K562 (cell line): Measurements from ENCODE around the gene PEX6.
A peak's percentile ranks its signal among the peaks of the same experiment; 100 is the strongest.

ENCODE experiments used
- CTCF ChIP-seq, 3 experiments: IDR thresholded peaks in 2 of 3; conservative IDR thresholded peaks in 1 of 3; 2 replicates each; pipeline ENCODE4 v1.5.1; 2011 to 2012; ENCODE audit warnings: low read length in 3 of 3, mild to moderate bottlenecking in 3 of 3, control low read depth in 2 of 3, improper control_type of control experiment in 1 of 3, inconsistent platforms in 1 of 3, low read depth in 1 of 3, mixed read lengths in 1 of 3, moderate library complexity in 1 of 3; ENCODE audit not compliant: insufficient read depth in 2 of 3
- DPF2 ChIP-seq: fragments of 450-650 bp; IDR thresholded peaks from 2 replicates; pipeline ENCODE4 v1.6.1; 2016
- RCOR1 ChIP-seq, 2 experiments: IDR thresholded peaks; 2 replicates each; pipeline ENCODE4 v1.6.1; 2012; ENCODE audit warnings: low read depth in 2 of 2, low read length in 2 of 2, borderline replicate concordance in 1 of 2, improper control_type of control experiment in 1 of 2
- SIN3B ChIP-seq: fragments of 450-650 bp; IDR thresholded peaks from 2 replicates; pipeline ENCODE4 v1.6.1; 2017; ENCODE audit warnings: low read depth, mild to moderate bottlenecking, moderate library complexity

GRCh38 chr6:42958125-42958524, 20.9 kb downstream of the PEX6 start:
- no peak for TF ChIP-seq RCOR1 (IDR thresholded peaks at IDR 0.05; ENCODE audit: borderline replicate concordance in 1 of 2, low read depth in 2 of 2, low read length in 2 of 2)
- no peak for TF ChIP-seq DPF2
- TF ChIP-seq CTCF (IDR thresholded peaks at IDR 0.05 in 2 of 3, conservative IDR thresholded peaks at IDR 0.05 in 1 of 3; ENCODE audit: insufficient read depth in 2 of 3, low read depth in 1 of 3, low read length in 3 of 3) = peak; percentile 16 to 44 (median 25); a peak in 3 of 6 replicates
- no peak for TF ChIP-seq SIN3B
